ENCODE results near the gene OR52N1.

Gene OR52N1

DNA sequence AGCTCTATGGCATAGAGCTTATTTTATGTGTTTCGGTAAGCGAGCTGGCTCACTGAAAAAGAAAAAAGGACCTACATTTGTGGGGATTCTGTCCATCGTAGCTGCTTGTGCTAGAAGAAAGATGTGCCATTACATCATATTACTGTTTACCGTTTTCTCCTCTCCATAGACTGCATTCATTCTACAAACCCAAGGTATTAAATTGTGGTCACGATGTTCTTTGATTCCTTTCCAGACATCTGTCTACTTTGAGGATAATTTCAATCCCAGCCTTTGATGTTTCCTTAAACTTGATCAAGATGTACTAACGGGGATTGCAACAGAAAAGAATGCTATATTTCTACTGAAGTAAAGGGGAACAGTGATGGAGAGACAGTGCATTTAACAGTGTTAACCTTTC is 5.5 kb upstream of the OR52N1 start:
- TF ChIP-seq, protein P1, sequence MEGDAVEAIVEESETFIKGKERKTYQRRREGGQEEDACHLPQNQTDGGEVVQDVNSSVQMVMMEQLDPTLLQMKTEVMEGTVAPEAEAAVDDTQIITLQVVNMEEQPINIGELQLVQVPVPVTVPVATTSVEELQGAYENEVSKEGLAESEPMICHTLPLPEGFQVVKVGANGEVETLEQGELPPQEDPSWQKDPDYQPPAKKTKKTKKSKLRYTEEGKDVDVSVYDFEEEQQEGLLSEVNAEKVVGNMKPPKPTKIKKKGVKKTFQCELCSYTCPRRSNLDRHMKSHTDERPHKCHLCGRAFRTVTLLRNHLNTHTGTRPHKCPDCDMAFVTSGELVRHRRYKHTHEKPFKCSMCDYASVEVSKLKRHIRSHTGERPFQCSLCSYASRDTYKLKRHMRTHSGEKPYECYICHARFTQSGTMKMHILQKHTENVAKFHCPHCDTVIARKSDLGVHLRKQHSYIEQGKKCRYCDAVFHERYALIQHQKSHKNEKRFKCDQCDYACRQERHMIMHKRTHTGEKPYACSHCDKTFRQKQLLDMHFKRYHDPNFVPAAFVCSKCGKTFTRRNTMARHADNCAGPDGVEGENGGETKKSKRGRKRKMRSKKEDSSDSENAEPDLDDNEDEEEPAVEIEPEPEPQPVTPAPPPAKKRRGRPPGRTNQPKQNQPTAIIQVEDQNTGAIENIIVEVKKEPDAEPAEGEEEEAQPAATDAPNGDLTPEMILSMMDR (IDR thresholded peaks at IDR 0.05): no peak
- Mint-ChIP-seq H3K36me3 (ENCODE audit: low read depth) (no peaks in the 10 kb centered on the region), H3K4me1 (no peaks in the 10 kb centered on the region), H3K27ac (no peak overlapping the region), H3K4me3 (no peak overlapping the region), H3K9me3 (no peaks in the 10 kb centered on the region), H3K27me3 (ENCODE audit: low read depth, poor library complexity) (peaks cover 4% of the 10 kb centered on the region)
- no peak for DNase-seq

DNA sequence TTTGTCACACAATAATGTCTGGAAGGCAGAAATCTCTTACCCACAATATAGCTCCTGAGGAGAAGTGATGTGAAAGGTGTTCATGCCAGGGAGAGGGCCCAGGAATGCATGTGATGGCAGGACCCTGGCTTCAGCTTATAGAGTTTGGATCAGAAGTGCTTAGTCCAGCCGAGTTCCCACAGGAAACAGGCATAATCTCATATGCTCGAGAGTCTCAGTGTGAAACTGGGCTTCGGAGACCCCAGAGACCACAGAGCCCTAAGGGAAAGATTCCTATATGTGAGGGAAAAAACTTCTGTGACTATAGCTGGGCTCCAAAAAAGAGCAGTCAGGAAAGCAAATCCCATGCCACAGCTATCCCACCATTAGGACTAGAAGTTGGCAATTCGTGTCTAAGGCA is 7.8 kb downstream of the OR52N1 start, which contains the start of gene OR52N5:
Gene OR52N5 (minus strand): TSS at position 101 of the 400 bp plus-strand sequence. CDS start 4,721 bp downstream, outside the sequence.
- no peak for DNase-seq
- H3K4me1 Mint-ChIP-seq: no peaks in the 10 kb centered on the region
- H3K27ac Mint-ChIP-seq: no peak within 1 kb of the TSS
- H3K4me3 Mint-ChIP-seq: no peak within 1 kb of the TSS
- H3K27me3 Mint-ChIP-seq (ENCODE audit: low read depth, poor library complexity): peaks cover 14% of the 10 kb centered on the region
- no peaks in the 10 kb centered on the region for H3K9me3 Mint-ChIP-seq
- TF ChIP-seq, protein P1 (IDR thresholded peaks at IDR 0.05): no peak
- no peaks in the 10 kb centered on the region for H3K36me3 Mint-ChIP-seq (ENCODE audit: low read depth)

DNA sequence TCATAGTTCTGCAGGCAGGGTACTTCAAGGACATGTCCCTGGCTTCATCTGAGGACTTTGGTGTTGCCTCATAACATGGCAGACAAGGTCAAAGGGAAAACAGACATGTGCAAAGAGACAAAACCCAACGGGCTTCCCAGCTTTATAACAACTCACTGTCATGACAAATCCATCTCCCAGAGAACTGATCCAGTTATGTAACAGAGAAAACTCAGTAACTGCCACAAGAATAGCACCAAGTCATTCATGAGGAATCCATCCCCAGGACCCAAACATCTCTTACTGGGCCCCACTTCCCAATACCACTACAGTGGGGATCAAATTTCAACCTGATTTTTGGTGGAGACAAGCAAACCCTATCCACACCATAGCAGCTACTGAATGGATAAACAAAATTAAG is 24.0 kb downstream of the OR52N1 start:
- no peak overlapping the region for H3K27ac Mint-ChIP-seq
- H3K4me1 Mint-ChIP-seq: no peaks in the 10 kb centered on the region
- no peak for DNase-seq
- no peaks in the 10 kb centered on the region for H3K27me3 Mint-ChIP-seq (ENCODE audit: low read depth, poor library complexity)
- no peaks in the 10 kb centered on the region for H3K36me3 Mint-ChIP-seq (ENCODE audit: low read depth)
- no peaks in the 10 kb centered on the region for H3K9me3 Mint-ChIP-seq
- TF ChIP-seq, protein P1 (IDR thresholded peaks at IDR 0.05): no peak
- H3K4me3 Mint-ChIP-seq: no peak overlapping the region

DNA sequence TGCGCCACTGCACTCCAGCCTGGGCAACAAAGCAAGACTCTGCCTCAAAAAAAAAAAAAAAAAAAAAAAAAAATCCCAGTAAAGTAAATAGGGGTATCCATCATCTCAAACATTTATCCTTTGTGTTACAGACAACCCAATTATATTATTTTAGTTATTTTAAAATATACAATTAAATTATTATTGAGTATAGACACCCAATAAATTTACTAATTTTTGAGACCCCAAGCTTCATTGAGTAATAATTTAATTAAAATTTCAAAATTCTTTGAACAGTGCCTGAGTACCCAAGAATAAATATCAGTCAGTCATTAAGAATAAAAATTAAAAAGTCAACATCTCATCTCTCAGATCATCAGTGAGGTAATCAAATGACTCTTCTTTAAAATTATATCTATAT is 37.1 kb downstream of the OR52N1 start, which contains the start of gene OR52N4:
Gene OR52N4 (plus strand): TSS at position 301 of the 400 bp plus-strand sequence. CDS start 498 bp downstream, outside the sequence.
- no peaks in the 10 kb centered on the region for H3K4me1 Mint-ChIP-seq
- no peak within 1 kb of the TSS for H3K4me3 Mint-ChIP-seq
- TF ChIP-seq, protein P1 (IDR thresholded peaks at IDR 0.05): no peak
- H3K27ac Mint-ChIP-seq: no peak within 1 kb of the TSS
- H3K9me3 Mint-ChIP-seq: no peaks in the 10 kb centered on the region
- H3K36me3 Mint-ChIP-seq (ENCODE audit: low read depth): no peaks in the 10 kb centered on the region
- no peak for DNase-seq
- peaks cover 7% of the 10 kb centered on the region for H3K27me3 Mint-ChIP-seq (ENCODE audit: low read depth, poor library complexity)

DNA sequence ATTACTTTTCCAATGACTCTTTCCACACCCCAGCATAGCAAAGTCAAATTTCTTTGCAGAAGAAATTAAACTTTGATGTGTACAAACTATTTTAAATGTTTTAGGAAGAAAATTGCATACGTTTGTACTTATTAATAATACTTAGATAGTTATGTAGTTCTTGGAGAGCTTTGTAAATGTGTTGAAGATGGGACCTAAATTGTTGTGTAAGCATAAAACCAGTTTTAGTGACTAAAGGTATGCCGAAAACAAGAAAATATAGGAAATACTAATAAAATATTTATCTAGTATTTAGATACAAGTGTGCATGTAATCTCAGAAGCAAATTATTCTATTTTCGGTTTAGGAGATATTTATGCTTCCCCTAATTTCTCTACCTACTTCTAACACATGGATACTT is 41.2 kb downstream of the OR52N1 start:
- Mint-ChIP-seq H3K36me3 (ENCODE audit: low read depth) (no peaks in the 10 kb centered on the region), H3K9me3 (no peaks in the 10 kb centered on the region), H3K27me3 (ENCODE audit: low read depth, poor library complexity) (no peaks in the 10 kb centered on the region), H3K4me3 (no peak overlapping the region), H3K27ac (no peak overlapping the region), H3K4me1 (no peaks in the 10 kb centered on the region)
- TF ChIP-seq, protein P1 (IDR thresholded peaks at IDR 0.05): no peak
- DNase-seq: no peak

DNA sequence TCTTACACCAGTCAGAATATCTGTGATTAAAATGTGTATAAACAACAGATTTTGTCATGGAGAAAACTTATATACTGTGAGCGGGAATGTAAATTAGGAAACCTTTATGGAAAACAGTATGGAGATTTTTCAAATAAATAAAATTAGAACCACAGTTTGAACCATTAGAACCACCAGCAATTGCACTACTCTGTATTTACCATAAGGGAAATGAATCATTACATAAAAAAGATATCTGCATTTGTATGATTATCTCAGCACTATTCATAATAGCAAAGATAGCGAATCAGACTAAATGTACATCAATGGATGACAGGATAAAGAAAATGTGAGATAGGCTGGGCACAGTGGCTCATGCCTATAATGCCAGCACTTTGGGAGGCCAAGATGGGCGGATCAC is 44.5 kb downstream of the OR52N1 start:
- H3K27ac Mint-ChIP-seq: no peak overlapping the region
- H3K4me3 Mint-ChIP-seq: no peak overlapping the region
- no peaks in the 10 kb centered on the region for H3K4me1 Mint-ChIP-seq
- TF ChIP-seq, protein P1 (IDR thresholded peaks at IDR 0.05): no peak
- peaks cover 6% of the 10 kb centered on the region for H3K9me3 Mint-ChIP-seq
- no peaks in the 10 kb centered on the region for H3K36me3 Mint-ChIP-seq (ENCODE audit: low read depth)
- DNase-seq: no peak
- H3K27me3 Mint-ChIP-seq (ENCODE audit: low read depth, poor library complexity): peaks cover 11% of the 10 kb centered on the region
